HG02884 (cell line): Measurements from ENCODE around the gene ITIH3.

ENCODE experiments used
- ATAC-seq: cut with Tn5 transposase; IDR thresholded peaks from one replicate; pipeline ENCODE4 v1.9.1; 2021; ENCODE audit warnings: mild to moderate bottlenecking, moderate library complexity; ENCODE audit not compliant: unreplicated experiment

Gene ITIH3

GRCh38 chr3:52822363-52822762 is 27.8 kb downstream of the ITIH3 start:
- ATAC-seq, result no peak

GRCh38 chr3:52824037-52824436 is 29.4 kb downstream of the ITIH3 start:
- no peak for ATAC-seq

GRCh38 chr3:52827441-52827840 is 32.8 kb downstream of the ITIH3 start:
- no peak for ATAC-seq

- ATAC-seq, result no peak
These were observed 33.3 kb downstream of the ITIH3 start for GRCh38 chr3:52827866-52828376.

- ATAC-seq, result no peak
These were observed 34.9 kb downstream of the ITIH3 start for GRCh38 chr3:52829482-52829881.

- ATAC-seq, result no peak
These were observed 35.4 kb downstream of the ITIH3 start for GRCh38 chr3:52829906-52830463.

GRCh38 chr3:52830535-52831258 is 36.1 kb downstream of the ITIH3 start, which contains the start of gene ITIH4:
ITIH4 (minus strand) TSS chr3:52830672; CDS start chr3:52830642, 30 bp downstream.
- ATAC-seq, result no peak

- no peak for ATAC-seq
These were observed 37.1 kb downstream of the ITIH3 start for GRCh38 chr3:52831500-52832301.

GRCh38 chr3:52833202-52833601 is 38.6 kb downstream of the ITIH3 start:
- ATAC-seq, result no peak

GRCh38 chr3:52834871-52835501 is 40.4 kb downstream of the ITIH3 start, which contains the start of gene MUSTN1:
MUSTN1 (minus strand) TSS chr3:52835019; CDS start chr3:52834948, 71 bp downstream.
- no peak for ATAC-seq

GRCh38 chr3:52835766-52836470 is 41.3 kb downstream of the ITIH3 start:
- ATAC-seq, result no peak

GRCh38 chr3:52836471-52836845 is 41.9 kb downstream of the ITIH3 start:
- ATAC-seq, result no peak

- ATAC-seq, result no peak
These were observed 42.4 kb downstream of the ITIH3 start for GRCh38 chr3:52836986-52837385.

GRCh38 chr3:52838561-52839267 is 44.1 kb downstream of the ITIH3 start:
- no peak for ATAC-seq

- no peak for ATAC-seq
These were observed 44.6 kb downstream of the ITIH3 start for GRCh38 chr3:52839268-52839575.

- ATAC-seq, result no peak
These were observed 45.4 kb downstream of the ITIH3 start for GRCh38 chr3:52839892-52840545.

- ATAC-seq, result no peak
These were observed 46.8 kb downstream of the ITIH3 start for GRCh38 chr3:52841211-52841980.

GRCh38 chr3:52841981-52842340 is 47.4 kb downstream of the ITIH3 start:
- ATAC-seq, result no peak

- ATAC-seq, result no peak
These were observed 47.8 kb downstream of the ITIH3 start for GRCh38 chr3:52842424-52842823.
